Pons (tissue), 1 donor: ENCODE measurements around the gene ZNF276.
"Not testable (repeated sequence)": the region's sequence is repeated elsewhere in the genome, so short reads cannot be mapped to it uniquely, and the experiment has no call there.

Source experiments
- DNase-seq: peaks from one replicate; pipeline ENCODE4 v3.0.0-alpha.2; 2016; ENCODE audit warnings: low spot score

The ZNF276 gene

GRCh38 chr16:89737341-89738071 is 16.2 kb downstream of the ZNF276 start:
- no peak for DNase-seq

GRCh38 chr16:89738072-89738377 is 16.7 kb downstream of the ZNF276 start:
- no peak for DNase-seq

DNA sequence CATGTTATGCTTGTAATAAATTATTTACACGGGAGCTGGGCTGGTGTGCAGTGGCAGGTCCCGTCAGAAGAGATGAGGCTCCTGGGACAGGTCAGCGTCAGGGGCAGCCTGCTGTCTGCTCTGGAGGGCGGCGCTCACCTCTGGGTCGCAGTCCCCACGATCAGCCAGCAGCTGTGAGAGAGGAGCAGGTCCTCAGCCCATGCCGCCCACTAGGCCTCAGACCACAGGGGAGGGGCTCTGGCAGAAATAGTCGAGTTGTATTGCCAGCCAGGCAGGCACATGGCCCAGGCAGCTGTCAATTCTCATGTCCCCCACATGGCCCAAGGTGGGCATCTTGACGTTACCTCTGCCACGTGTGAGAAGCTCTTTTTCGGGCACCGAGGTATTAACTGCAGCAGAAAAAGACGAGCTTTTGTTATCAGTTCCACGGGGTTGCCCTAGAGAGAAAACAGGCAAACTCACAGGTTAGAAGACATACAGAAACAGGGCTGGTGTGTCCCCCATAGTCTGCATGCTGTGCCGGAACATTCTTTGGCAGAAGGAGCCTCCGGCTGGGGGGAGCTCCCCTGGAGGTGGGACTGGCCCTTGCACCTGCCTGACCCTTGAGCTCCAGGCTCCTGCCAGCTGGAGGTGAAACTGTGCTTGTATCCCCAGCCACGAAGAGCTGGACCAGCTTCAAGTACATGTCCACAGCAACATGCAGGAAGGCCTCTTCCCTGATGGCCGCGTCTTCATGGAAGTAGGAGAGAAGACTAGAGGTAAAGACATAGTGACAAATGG is 17.4 kb downstream of the ZNF276 start:
- DNase-seq = no peak

- DNase-seq = no peak
Measured at GRCh38 chr16:89739383-89739782, 18.0 kb downstream of the ZNF276 start.

DNA sequence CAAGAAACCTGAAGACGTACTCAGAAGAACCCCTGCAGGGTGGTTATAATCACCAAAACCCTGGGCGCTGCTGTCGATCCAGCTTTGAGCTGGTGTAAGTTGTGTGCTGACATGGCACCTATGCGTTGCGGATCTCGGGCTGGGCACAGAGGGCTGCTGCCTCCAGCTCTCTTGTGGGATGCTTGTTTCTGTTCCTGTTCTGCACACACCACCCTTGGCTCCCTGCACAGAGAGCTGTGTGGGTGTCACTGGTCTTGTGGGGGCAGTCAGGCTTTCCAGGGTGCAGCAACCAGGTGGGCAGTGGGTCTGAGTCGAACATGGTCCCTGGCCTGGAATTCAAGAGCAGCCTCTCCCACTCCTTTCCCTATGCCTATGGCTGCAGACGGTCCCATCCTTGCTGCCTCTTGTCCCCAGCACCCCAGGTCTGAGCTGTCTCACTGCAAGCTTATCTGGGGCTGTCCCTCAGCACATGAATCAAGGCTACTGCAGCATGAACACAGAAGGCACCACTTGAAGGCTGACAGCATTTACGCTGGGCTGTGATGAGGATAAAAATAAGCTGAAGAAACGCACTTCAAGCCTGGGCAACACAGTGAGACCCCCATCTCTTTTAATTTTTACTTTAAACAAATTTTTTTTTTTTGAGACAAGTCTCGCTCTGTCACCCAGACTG is 20.1 kb downstream of the ZNF276 start:
- no peak for DNase-seq

GRCh38 chr16:89742948-89743347 is 21.6 kb downstream of the ZNF276 start:
- no peak for DNase-seq

- no peak for DNase-seq
Measured at GRCh38 chr16:89744813-89745212, 23.5 kb downstream of the ZNF276 start.

GRCh38 chr16:89746043-89746442 is 24.7 kb downstream of the ZNF276 start:
- no peak for DNase-seq

GRCh38 chr16:89748076-89748475 is 26.7 kb downstream of the ZNF276 start:
- no peak for DNase-seq

GRCh38 chr16:89748921-89749320 is 27.6 kb downstream of the ZNF276 start:
- no peak for DNase-seq

DNA sequence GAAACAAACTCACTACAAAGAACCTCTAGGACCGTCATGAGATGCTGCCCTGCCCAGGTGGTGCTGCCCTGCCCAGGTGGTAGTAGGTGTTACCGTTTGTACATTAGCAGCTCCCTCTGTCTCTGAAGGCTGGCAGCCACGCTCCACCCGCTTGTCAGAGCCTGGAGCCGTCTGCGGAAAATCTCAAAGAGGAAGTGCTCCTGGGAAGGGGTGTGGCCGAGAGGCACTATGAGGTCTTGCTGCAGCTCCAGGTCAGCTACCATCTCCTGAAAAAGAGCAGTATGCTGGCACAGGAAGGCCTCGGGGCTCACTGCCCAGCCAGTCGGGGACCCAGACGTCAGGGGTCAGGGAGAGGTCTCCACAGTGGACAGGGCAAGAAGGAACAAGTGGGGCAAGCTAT is 28.3 kb downstream of the ZNF276 start:
- peak; percentile 43 for DNase-seq

GRCh38 chr16:89759746-89760340 is 38.5 kb downstream of the ZNF276 start:
- DNase-seq = no peak

DNA sequence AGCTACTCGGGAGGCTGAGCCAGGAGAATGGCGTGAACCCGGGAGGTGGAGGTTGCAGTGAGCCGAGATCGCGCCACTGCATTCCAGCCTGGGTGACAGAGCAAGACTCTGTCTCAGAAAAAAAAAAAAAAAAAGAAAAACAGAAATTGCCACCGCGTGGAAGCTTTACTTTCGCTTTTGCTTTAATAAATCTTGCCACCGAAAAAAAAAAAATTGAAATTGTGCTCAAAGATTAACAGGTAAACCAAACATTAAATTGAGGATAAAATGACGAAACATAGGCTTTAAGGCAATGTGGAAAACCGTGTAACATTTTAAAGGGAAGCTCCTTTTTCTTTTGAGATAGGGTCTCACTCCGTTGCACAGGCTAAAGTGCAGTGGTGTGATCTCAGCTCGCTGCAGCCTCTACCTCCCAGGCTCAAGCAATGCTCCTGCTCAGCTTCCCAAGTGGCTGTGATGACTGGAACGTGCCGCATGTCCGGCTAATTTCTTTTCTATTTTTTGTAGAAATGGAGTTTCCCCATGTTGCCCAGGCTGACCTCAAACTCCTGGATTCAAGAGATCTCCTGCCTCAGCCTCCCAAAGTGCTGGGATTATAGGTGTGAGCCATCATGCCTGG is 40.1 kb downstream of the ZNF276 start:
- DNase-seq = no peak

- DNase-seq = peak; percentile 70
Measured at GRCh38 chr16:89764711-89765201, 43.4 kb downstream of the ZNF276 start.

DNA sequence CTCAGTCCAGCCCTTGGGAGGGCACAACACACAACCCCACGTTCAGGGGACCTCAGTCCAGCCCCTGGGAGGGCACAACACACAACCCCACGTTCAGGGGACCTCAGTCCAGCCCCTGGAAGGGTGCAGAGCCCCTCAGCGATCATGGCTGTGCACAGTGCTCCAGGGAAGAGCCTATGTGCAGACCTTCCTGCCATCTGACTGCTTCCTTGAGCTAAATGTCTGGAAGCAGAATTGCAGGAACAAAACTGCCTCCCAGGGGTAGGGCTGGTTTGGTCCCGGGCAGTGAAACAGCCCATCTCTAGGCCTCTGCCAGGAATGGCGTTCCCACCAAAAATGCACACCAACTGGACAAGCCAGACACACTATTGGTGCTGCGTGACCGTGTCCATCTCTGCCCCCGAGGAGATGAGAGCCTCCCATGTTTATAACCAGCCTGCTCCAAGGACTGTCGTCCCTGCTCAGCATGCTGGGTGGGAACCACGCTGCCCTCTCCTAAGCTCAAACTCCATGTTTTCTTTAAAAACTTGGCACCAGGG is 44.0 kb downstream of the ZNF276 start:
- no peak for DNase-seq

DNA sequence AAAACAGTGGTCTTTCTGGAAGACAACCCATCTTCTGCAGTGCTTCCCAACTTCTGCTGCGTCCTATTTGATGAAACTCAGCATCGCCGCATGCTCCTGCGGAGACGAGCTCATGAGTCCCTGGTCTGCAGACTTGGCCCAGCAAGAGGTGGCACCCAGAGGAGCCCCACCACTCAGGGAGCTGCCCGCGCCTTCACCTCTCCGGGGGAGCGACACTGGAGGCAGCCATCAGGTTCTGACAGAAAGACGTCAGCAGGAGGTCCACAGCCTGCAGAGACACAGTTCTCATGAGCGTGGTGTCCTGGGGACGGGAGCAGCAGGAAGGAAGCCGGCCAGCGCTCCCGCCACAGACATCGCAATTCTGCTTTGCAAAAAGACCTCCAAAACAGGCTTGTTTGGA is 49.0 kb downstream of the ZNF276 start:
- DNase-seq = no peak

- DNase-seq = no peak
Measured at GRCh38 chr16:89775223-89775622, 53.9 kb downstream of the ZNF276 start.

- not testable (repeated sequence) for DNase-seq
Measured at GRCh38 chr16:89778211-89778610, 56.9 kb downstream of the ZNF276 start.

DNA sequence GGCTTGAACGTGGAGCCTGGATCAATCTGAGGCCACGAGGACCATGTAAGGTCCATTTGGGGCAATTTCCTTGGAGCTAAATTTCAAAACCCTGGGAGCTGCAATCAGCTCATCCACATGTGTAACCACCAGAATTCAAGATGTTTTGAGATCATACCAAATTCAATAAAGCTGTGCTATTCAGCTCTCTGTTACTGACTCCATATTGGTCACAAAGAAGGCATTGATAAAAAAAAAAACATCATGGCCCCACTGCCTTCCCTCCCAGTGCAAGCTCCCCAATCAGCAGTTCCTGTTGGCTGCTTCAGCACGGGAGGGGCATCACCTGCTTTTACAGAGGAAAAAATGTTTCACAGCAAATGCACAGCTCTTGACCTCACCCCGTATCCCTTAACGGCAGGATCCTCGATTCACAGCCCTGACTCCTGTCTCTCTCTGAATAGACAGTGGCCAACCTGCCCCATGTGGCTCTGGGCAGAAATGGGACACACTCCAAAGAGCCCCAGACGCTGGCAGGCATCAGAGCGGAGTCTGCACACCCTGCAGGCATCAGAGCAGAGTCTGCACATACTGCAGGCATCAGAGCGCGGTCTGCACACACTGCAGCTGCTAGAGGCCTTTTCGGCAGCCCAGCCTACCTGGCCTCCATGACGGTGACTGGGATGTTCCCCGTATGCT is 58.0 kb downstream of the ZNF276 start:
- DNase-seq = peak; percentile 14

- DNase-seq = no peak
Measured at GRCh38 chr16:89779909-89780305, 58.6 kb downstream of the ZNF276 start.

- DNase-seq = no peak
Measured at GRCh38 chr16:89782489-89782888, 61.2 kb downstream of the ZNF276 start.
